Cortex of kidney (tissue), 1 donor: ENCODE measurements around the gene WDR48.

Experiments
- DNase-seq: peaks from one replicate; lab custom pipeline; 2025; lab: John Stamatoyannopoulos, UW

WDR48 gene

DNA sequence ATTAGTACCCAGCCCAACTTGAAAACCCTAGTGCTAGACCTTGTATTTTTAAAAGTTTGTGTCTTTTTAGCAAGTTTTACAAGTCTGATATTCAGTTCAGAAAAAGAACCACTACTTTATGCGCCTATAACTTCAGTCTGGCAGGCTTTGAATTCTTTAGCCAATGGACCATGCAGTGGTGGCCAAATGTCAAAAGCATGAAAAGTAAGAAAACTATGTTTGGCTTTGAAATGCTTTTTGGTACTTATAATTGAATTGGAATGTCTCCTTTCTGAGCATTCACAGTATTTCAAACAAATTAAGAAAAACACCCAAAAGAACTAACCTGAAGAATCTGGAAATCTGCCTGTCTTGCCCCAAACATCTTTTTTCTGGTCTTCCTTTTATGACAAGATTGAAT, 12.8 kb downstream of the WDR48 start:
- DNase-seq, result no peak

DNA sequence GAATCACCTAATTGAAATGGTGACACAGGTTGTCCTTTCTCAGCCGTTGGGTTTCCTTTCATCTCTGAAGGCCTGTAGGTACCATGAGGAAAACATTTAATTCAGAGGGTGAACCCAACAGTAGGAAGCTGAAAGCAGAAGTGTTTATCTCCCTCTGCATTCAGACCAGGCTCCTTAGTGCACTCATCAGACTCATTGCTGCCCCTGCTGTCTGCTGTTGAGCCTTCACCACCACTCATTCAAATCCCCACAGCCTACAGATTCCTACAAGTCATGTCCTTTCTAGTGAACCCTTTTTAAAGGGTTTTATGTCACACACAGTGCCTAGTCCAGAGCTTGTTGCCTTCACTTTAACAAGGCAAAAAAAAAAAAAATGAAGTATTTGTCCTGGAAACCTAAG, 13.4 kb downstream of the WDR48 start:
- no peak for DNase-seq

DNA sequence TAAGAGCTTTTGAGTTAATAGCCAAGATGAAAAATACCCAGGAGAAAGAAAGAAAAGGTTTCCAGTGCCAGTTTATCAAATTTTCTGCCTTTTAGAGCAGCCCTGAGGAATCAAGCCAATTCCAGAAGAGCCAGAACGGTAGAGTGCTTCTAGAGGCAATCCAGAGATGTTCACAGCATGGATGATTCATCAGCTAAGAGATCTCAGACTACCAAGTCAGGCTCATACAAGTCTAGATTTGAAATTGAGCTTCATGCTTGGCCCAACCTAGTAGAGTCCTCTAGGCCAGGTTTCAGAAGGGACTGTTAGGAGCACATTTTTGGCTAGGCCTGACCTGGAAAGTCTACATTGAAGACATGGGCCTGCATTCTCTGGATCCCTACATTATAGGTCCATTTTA, 15.5 kb downstream of the WDR48 start:
- DNase-seq, result no peak

DNA sequence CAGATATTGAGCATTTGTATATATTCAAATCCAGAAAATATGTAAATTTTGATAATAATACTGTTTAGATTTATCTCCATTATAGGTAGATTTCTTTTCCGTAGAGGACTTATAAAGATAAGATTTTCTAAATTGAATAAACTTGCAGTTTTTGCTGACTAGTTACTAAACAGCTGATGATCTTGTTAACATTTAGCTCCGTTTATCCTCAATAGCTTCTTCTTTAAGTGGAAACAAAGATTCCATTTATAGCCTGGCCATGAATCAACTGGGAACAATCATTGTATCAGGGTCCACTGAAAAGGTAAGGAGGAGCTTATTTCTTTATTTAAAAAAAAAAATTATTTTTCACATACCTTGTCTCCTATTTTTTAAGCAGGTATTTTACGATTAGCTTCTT, 16.7 kb downstream of the WDR48 start:
- no peak for DNase-seq

DNA sequence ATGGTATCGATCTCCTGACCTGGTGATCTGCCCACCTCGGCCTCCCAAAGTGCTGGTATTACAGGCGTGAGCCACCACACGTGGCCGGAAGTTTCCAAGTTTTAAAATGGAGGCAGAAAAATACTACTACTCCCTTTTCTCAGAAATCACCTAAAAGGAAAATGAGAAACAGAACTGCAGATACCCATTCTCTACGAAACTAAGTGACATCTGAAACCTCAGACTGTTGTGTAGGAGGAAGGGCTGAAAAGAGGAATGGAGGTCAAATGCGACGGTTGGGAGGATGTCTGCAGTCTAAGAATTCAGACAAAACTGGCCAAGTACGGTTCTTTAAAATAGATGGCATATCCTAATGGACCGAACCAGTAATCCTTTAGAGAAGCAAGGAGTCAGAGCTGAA, 24.1 kb downstream of the WDR48 start:
- DNase-seq, result no peak

DNA sequence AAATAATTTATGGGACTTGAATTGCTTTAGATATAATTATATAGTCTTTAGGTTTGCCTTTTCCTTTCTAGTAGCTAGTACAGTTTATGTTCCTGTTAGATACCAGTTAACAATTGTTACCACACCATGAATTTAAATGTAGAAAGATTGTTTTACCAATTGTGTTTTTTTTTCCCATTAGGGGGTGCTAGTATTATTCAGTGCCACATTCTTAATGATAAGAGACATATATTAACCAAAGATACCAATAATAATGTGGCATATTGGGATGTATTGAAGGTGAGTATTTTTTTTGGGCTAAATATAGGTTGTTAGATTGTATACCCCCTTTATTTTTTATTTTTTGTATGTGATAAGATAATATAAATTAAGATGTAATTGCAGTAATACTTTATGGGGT, 27.7 kb downstream of the WDR48 start:
- DNase-seq, result no peak

DNA sequence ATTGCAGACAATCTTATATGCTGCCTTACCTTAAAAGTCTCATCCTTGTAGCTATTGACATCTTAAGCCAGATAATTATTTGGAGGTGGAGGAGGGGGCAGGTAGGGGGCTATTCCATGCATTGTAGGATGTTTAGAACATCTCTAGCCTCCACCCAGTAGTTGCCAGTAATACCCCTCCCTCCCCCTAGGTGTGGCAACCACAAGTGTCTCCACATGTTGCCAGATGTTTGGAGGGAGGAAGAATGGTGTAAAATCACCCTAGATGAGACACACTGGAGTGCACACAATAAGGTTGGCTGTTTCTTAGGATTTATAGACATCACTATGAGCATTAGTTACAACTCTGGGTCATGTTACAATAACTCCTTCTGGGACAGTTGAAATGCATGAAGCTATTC, 28.2 kb downstream of the WDR48 start:
- no peak for DNase-seq

DNA sequence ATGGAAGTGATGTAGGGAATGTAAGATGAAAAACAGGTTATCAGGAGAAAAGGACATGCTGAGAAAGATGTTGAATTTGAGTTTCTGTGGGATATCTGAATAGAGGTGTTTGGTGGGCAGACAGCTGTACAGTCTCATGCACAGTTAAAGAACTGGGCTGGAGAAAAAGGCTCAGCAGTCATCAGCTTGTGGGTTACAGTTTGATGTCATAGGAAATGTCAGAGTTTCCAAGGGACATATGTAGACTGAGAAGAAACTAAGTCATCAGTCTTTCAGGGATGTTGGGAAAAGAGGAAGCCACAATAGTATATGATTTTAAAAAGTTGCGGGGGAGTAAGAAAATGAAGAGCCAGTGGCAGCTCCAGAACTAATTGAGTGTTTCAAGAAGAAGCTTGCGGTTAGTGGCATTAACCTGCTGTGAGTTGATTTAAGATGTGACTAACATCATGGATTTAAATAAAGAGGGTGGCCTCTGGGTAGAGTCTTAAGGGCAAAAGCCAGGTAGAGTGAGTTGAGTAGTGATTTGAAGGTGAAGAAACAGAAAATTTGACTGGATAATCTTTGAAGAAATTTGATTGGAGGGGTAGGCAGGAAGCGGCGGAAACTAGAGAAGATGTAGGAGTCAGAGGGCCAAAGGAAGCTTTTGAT, 31.0 kb downstream of the WDR48 start:
- no peak for DNase-seq

DNA sequence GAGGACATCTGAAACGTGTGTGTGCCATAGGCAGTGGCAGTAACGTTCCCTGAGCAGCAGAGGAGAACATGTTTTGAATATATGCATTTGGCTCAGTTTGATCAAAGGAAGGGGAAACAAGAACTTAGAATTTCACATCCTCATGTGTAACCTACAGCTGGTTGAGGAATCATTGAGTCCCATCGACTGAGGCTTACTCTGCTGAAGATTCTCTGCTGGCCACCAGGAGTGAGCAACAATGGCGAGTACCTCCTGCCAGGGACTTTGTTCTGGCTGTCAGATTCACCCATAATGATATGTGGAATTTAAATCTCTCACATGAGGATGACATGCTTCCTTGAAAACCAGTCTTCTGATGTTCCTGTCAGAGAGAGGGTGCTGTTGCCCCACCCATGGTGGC, 34.3 kb downstream of the WDR48 start:
- no peak for DNase-seq

DNA sequence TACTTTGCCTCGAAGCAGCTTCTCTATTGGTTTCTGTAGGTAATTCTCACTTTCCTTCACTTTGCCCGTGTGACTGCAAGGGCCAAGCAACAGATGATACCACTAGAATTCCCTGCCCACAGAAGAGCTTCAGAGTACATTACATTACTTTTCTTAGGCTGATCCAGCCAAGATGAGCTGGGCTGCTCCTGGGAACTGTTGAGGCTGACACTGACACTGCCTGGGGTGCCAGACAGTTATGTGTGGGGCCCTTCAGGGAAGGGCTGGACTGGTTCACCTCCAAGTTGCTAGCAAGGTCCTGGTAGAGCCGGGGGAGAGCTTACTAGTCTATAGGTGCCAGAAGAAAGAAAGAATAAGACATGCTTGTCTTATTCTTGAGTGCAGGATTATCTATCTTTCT, 36.6 kb downstream of the WDR48 start:
- DNase-seq, result no peak

DNA sequence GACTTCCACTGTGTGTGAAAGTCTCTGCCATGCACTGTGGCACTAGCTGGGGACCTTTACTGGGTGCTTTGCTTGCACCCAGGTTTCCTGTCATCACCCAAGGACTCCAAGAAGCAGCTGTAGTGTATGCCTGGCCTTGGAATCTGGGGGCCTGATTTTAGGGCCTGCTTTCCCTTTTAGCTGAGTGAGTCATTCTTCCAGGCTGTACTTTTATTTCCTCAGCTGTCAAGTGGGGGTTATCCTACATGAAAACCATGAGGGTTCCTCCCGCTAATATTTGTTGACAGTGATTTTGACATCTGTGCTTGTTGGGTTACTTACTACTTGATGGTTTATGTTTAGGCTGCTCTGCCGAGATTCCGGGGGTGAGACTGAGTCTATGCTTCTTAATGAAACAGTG, 37.1 kb downstream of the WDR48 start:
- DNase-seq, result no peak

DNA sequence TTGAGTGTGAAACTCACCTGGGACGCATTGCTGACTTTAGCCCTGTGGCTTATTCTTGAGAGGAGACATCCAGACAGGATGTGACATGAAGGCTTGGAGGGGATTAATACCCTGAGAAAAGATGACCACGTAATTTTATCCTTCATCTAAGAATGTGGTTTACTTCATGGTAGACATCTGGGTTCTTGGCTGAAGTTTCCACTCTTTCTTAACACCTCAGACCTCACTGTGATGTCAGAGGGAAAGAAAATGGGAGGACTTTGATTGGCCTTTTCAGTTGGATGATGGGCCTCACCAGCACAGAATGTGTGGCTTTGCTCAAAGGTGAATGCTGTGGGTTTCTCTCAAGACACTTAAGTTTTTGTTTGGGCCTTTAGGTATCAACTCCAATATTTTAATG, 39.1 kb downstream of the WDR48 start:
- no peak for DNase-seq

DNA sequence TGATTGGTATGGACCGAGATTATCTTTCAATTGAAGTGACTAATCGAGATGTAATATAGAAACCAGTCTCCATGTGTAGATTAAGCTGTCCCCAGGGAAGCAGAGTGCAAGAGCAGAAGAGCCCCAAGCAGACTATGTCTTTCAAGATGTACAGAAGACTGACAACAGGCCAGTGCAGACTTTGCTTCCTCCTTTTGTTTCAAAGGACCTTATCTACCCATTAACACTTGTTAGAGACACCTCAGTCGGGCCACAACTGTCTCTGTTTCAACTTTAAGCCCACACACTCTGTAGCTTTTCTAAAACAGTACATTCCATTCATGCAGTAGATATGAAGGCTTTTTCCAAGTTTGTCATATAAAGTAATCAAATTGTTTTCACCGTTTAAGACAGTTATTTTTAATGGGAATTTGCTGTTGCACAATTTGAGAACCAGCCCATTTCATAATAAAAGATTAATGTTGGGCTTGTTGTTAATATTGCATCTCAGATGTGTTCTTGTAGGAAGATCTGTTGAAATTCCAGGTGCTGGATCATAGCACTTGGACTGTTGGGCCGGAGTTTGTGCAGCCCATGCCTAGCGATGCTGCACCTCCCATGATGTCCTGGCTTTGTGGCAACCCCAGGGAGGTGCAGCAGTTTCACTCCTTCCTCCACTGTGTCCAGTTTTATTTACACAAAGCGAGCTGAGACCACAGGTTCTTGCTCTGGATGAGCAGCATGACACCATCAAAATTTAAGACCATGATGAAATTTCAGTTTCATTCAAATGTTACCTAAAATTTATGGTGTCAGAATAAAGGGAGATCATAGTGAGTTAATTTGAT, 43.2 kb downstream of the WDR48 start:
- DNase-seq, result no peak

DNA sequence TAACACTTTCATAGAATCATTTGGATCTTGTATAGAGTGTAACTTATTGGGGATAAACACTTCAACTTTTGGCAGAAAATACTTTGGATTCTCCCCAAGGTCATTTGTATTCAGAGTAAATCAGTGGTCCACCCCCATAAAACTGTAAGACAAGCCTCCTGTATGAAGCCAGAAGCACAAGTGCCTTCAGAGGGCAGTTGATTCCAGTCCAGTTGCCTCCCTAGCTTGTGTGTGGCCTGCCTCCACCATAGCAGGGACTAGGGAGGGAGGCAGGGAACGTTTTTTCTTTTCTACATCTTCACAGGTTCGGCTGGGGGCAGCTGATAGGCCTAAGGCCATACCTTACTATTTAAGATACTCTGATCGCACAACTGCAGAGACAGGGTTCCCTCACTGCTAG, 44.0 kb downstream of the WDR48 start:
- DNase-seq, result no peak

DNA sequence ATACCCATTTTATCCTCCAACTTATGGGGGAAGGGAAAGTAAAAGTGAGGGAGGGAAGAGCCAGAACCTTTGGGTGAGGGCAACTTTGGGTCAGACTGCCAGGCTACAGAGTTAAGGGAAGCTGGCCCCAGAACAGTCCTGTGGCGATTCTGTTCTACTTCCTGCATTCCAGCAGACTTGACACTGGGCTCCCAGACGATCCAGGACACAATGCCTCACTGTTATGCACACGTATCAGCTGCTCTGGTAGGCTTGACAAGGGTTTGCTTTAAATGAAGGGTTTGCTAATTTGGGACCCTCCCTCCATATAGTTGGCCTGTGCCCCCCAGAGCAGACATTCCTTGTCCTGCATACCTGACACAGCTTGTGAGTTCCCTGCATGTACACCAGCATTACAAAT, 45.0 kb downstream of the WDR48 start:
- DNase-seq, result no peak

DNA sequence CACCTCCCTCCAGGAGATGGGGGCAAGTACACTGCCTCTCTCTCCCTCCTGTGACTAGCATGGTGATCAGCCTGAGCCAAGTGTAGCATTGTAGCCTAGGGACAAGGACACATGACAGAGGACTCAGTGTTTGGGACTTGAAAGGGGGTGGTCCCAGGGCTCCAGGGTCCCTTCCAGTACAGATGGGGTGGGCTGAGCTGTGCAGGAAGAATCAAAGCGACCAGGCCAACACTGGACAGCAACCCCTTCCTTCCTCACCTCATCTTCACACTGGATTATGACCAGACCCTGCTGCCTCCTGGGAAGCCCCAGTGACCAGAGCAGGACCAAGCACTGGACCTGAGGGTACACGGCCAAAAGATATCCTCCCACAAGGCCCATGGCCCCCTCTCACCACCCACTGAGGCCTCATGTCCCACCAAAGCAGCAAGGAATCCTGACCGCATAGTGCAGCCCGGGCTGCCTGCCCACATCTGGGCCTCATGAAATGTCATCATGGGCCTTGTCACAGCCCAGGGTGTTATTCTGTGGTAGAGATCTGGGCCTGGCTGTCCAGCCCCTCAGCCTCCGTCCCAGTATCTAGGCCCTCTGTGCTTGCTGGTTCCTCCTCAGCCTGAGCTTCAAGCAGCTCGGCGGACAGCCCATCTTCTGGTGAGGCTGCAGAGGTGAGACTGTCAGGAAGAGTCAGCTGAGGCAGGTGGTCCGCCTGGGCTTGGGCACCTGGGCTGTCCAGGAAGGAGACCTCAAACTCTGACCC, 46.1 kb downstream of the WDR48 start:
- DNase-seq, result no peak

DNA sequence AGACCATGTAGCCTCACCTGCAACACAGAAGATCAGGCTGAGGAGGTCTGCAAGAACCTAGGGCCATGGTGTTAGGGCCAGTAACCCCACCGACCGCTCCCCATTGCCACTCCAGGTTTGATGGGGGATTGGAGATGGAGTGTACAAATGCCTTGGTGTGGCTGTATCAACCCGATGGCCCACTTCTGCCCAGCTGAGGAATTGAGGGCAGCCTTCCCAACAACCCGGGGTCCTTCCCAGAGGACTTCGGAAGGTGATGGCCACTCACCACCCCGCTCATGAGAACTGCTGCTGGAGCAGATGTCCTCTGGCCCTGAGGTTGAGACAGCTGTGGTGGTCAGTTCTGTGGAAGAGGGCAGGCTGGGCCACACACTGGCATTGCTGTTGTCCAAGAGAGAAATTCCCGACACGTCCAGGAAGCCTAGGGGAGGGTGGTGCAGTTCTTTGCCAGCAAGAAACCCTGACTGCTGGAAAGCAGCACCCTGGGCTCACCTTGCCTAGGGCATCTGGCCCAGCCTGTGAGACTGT, 46.7 kb downstream of the WDR48 start:
- no peak for DNase-seq

DNA sequence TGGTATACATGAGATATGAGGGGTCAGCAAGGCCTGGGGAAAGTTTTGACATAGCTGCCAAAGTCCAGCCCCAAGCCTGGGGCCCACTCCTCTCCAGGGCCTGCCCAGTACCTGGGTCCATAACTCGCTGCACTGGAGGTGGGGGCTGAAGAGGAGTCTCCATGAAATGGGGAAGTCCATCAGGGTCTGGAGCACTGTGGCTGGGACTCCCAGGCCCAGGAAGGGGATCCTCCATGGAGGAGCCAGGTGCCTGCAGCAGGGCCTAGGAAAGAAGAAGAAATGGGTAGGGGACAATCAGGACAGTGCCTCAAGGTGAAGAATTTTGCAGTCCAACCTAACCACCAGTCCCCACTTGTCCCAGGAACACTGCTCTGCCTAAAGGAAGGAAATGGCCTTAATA, 47.4 kb downstream of the WDR48 start:
- DNase-seq, result no peak

DNA sequence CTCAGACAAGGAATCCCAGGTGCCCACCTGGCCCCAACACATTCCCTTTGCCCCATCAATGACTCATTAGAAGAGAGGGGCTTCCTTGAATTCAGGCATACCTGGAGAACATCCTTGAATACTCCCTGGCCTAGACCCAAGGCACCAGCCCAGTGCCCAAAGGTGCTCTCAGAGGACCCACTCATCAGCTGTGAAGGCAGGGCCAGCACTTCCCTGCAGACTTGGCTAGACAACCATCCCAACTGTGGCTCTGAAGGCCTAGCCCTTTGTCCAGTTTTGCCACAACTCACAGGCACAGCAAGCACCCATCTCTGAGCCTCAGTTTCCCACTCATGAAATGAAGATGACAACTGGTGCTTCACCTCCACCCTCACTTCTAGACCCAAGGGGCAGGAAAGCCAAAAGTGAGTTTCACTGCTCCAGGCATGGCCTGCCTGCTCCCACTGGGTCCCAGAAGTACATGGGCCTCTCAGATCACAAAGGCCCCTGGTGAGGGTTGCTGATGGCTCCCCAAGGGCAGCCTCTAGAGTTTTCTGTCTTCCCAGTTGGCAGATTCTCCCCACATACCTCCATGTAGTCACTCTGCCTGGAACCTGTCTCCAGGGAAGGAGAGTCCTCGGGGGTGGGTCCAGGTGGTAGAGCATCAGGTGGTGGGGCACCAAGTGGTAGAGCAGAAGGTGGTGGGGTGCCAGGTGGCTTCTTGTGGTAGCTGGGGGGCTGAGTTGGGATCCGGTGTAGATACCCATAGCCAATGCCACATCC, 48.1 kb downstream of the WDR48 start:
- DNase-seq, result no peak

DNA sequence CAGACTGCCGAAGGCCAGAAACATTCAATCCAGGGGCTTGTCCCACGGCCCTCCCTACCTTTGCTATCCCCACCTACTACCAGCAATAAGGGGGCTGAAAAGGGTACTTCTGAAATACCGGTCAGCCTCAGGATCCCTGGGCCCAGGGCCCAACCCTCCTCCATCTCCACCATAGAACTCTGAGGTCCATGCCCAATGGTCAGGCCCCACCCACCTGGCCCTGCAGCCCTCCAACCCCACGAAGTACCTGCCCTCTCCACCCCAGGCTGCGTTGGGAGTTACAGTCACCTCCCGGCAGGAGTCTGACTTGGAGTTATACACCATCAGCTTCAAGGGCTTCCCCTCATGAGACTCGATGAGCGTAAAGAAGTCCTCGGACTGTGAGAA, 48.7 kb downstream of the WDR48 start:
- DNase-seq, result no peak

DNA sequence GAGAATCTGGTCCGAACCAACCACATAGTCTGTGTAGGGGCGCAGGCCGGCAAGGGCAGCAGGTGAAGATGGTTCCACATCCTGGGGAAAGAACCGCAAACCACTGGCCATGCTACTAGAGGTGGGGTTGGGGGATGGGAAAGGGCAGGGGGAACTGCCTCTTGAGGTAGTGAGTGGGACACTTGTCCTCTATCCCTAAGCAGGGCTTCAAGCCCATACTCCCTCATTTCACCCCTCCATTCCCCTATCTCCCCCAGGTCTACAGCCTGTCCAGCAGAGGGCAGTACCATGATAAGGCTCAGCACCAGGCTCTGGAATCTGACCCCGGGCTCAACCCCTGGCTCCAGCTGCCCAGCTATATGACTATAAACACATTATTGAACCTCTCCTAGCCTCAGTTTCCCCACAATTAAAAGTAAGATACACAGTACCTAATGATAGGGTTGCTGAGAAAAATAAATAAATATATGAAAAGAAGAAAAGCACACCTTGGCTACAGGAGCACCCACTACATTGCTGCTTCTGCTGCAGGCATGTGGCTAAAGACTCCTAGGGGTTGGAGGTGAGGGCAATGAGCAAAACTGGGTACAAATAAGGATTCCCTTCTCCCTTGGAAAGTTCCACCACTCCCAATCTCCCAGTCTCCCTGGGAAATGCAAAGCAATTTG, 49.3 kb downstream of the WDR48 start:
- no peak for DNase-seq
